K562 (cell line): Measurements from ENCODE around the gene PABPC5. TPM values are rescaled to one million over a fixed set of nuclear protein-coding genes. Genes with fewer than 3 reads are reported as not detected.

ENCODE experiments used
- ATAC-seq: fragments of 200-7000 bp; cut with Tn5 transposase; 3 replicates; pipeline ENCODE4 v1.9.1; 2020; ENCODE audit warnings: moderate library complexity
- BruUV-seq: library from RNA; stranded (reverse); fragments of 400-500 nt; replicated peaks from 2 replicates; lab custom pipeline; 2021; lab: Mats Ljungman, UMichigan
- CTCF ChIA-PET: fragments of 300-600 bp; formaldehyde crosslinking; extraction: SDS; loops from one replicate; lab custom pipeline; 2021; ENCODE audit warnings: low intra/inter-chr PET ratio; lab: Yijun Ruan, JAX
- POLR2A ChIA-PET: fragments of 300-600, 350-650 bp; sonication (Branson Sonifier 250); formaldehyde crosslinking; extraction: SDS; loops from one replicate; lab custom pipeline; 2021; ENCODE audit warnings: antibody characterized with exemption, inconsistent platforms; lab: Yijun Ruan, JAX
- DNase-seq, 4 experiments: peaks; one replicate each; pipeline versions ENCODE4 v3.0.0 to v3.0.0-alpha.2; 2011 to 2018; ENCODE audit warnings: low spot score in 3 of 4, mixed read lengths in 3 of 4; ENCODE audit errors: extremely low read depth in 1 of 4
- FAIRE-seq: peaks from 2 replicates; lab custom pipeline; 2011; peaks lifted over from hg19 to GRCh38; lab: Jason Lieb, UNC
- H2AFZ ChIP-seq: 2 replicates; pipeline ENCODE4 v1.6.0; 2011; ENCODE audit warnings: low read depth, low read length, control low read depth, inconsistent platforms
- H3K27ac ChIP-seq: fragments of 200-600 bp; 3 replicates; pipeline ENCODE4 v1.8.0; 2011; ENCODE audit warnings: low read depth, mild to moderate bottlenecking, control low read depth, inconsistent platforms, low read length, moderate library complexity, mixed read lengths; ENCODE audit errors: extremely low read depth
- H3K27me3 ChIP-seq, 2 experiments: fragments of 300-600 bp in 1 of 2; 2 replicates in 1 of 2; 3 replicates in 1 of 2; pipeline versions ENCODE4 v1.6.0 to v1.8.0; 2011; ENCODE audit warnings: inconsistent platforms in 2 of 2, low read length in 2 of 2, mild to moderate bottlenecking in 1 of 2, mixed read lengths in 1 of 2, moderate library complexity in 1 of 2; ENCODE audit not compliant: control insufficient read depth in 2 of 2, insufficient read depth in 2 of 2
- H3K36me3 ChIP-seq: fragments of 300-600 bp; 3 replicates; pipeline ENCODE4 v1.8.0; 2011; ENCODE audit warnings: mild to moderate bottlenecking, low read length, inconsistent platforms; ENCODE audit not compliant: control insufficient read depth, insufficient read depth
- H3K4me1 ChIP-seq, 2 experiments: fragments of 200-600 bp in 1 of 2; replicated peaks in 1 of 2; 2 replicates in 1 of 2; 3 replicates in 1 of 2; pipeline versions ENCODE4 v1.5.1 to v1.8.0; 2011; ENCODE audit warnings: inconsistent platforms in 2 of 2, low read length in 2 of 2, mild to moderate bottlenecking in 1 of 2, mixed read lengths in 1 of 2, moderate library complexity in 1 of 2; ENCODE audit not compliant: control insufficient read depth in 2 of 2, insufficient read depth in 2 of 2
- H3K4me2 ChIP-seq: 2 replicates; pipeline ENCODE4 v1.6.1; 2011; ENCODE audit warnings: low read length, control low read depth, inconsistent platforms, mixed read lengths; ENCODE audit not compliant: insufficient read depth
- H3K4me3 ChIP-seq: fragments of 200-600 bp; sonication (generic), shearing (Covaris generic); 2 replicates; pipeline ENCODE4 v1.5.1; 2016; ENCODE audit warnings: control low read depth, inconsistent platforms
- H3K79me2 ChIP-seq: fragments of 200-600 bp; 3 replicates; pipeline ENCODE4 v1.8.0; 2011; ENCODE audit warnings: low read length, inconsistent platforms; ENCODE audit not compliant: control insufficient read depth, insufficient read depth
- H3K9ac ChIP-seq, 2 experiments: 2 replicates each; pipeline versions ENCODE4 v1.6.0 to v1.6.1; 2011; ENCODE audit warnings: low read depth in 2 of 2, low read length in 2 of 2, control low read depth in 1 of 2, inconsistent platforms in 1 of 2, mild to moderate bottlenecking in 1 of 2, mixed read lengths in 1 of 2; ENCODE audit not compliant: insufficient read depth in 1 of 2
- H3K9me1 ChIP-seq: one replicate; pipeline ENCODE4 v1.6.0; 2011; ENCODE audit warnings: inconsistent platforms, mild to moderate bottlenecking, low read length, moderate library complexity; ENCODE audit not compliant: control insufficient read depth, insufficient read depth
- H3K9me3 ChIP-seq: replicated peaks from 2 replicates; pipeline ENCODE4 v1.5.1; 2011; ENCODE audit warnings: low read depth, low read length, inconsistent platforms; ENCODE audit not compliant: control insufficient read depth, insufficient read depth
- H4K20me1 ChIP-seq: replicated peaks from 2 replicates; pipeline ENCODE4 v1.6.1; 2011; ENCODE audit warnings: low read length, inconsistent platforms, mixed read lengths; ENCODE audit not compliant: control insufficient read depth, insufficient read depth
- ATF6 ChIP-seq: sonication (generic); formaldehyde crosslinking; IDR thresholded peaks from 2 replicates; pipeline ENCODE4 v1.4.0; 2020; ENCODE audit warnings: mild to moderate bottlenecking, missing genetic modification reagents
- BRF2 ChIP-seq: IDR thresholded peaks from 3 replicates; pipeline ENCODE4 v1.6.1; 2011; ENCODE audit warnings: borderline replicate concordance, mild to moderate bottlenecking; ENCODE audit not compliant: insufficient read length, insufficient read depth
- WGBS: fragments of 100-300 bp; shearing (Covaris generic); methylation state at CpG from one replicate; pipeline ENCODE4 v1.1.6; 2016; ENCODE audit warnings: low coverage, mixed read lengths; ENCODE audit not compliant: insufficient coverage; ENCODE audit errors: missing lambda C conversion rate; 5-methylcytosine and 5-hydroxymethylcytosine counted together
- in situ Hi-C: fragments of 300-500 bp; cut with MboI; formaldehyde crosslinking; loops from 4 replicates; pipeline ENCODE4 v1.15.0; 2018; ENCODE audit warnings: inconsistent platforms, mixed read lengths
- intact Hi-C: fragments of 100-400 bp; cut with micrococcal nuclease; formaldehyde crosslinking; loops from 2 replicates; pipeline ENCODE4 v1.14.2; 2022
- polyA plus RNA-seq, 8 experiments: library from polyadenylated mRNA; depleted of rRNA in 4 of 8; stranded (reverse) in 5 of 8; unstranded in 3 of 8; fragments of >200 nt; fragmentation: Nextera tagmentation in 2 of 8; fragmentation: Illumina TruSeq in 1 of 8; extraction: Ambion mirVana in 2 of 8; extraction: Trizol in 1 of 8; gene quantifications; 2 replicates each; pipeline versions ENCODE4 v1.2.1 to v1.2.3, GENCODE V29; 2011 to 2014; ENCODE audit warnings: inconsistent platforms in 1 of 8, missing spikeins in 1 of 8
- total RNA-seq, 7 experiments: library from RNA; depleted of rRNA in 6 of 7; stranded (reverse); fragments of >200 nt in 6 of 7; fragmentation: Illumina TruSeq in 2 of 7; extraction: Trizol in 2 of 7; gene quantifications; 2 replicates each; pipeline versions ENCODE4 v1.2.1 to v1.2.3, GENCODE V29; 2011 to 2021; ENCODE audit warnings: low replicate concordance in 1 of 7

The PABPC5 gene
- total and polyA plus RNA-seq, 9 of the 15 experiments (the other 6 are each of a cell fraction or from before 2014, with no cell fraction given), result not detected

DNA sequence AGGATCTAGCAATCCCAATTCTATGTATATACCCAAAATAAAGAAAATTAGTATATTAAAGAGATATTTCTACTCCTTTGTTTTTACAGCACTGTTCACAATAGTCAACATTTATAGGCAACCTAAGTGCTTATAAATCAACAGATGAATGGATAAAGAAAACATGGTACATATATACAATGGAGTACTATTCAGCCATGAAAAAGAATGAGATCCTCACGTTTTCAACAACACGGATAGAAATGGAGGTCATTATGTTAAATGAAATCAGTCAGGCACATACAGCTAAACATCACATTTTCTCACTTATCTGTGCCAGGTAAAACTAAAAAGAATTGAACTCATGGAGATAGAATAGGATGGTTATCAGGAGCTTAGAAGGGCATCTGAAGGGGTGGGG, 45.6 kb upstream of the PABPC5 start:
- intact Hi-C loops, result no loop called here
- H3K9me3 ChIP-seq, result no peaks in the 10 kb centered on the region
- no peak overlapping the region for H3K9ac ChIP-seq
- ChIA-PET POLR2A (interaction anchor here (0.6 kb wide), 1 partner anchor 82 kb away, joined by 4 read pairs; no protein-coding TSS in a partner anchor), CTCF (no interaction called here)
- 0% methylated on average over 2 of the region's 2 CpGs for WGBS
- H3K4me2 ChIP-seq, result no peak overlapping the region
- DNase-seq (no peak), ATAC-seq (no peak), FAIRE-seq (no peak)
- no peaks in the 10 kb centered on the region for H3K27me3 ChIP-seq
- in situ Hi-C loops, result no loop called here
- H3K36me3 ChIP-seq, result no peaks in the 10 kb centered on the region
- no peak overlapping the region for H3K27ac ChIP-seq
- H3K79me2 ChIP-seq, result no peaks in the 10 kb centered on the region
- H3K9me1 ChIP-seq, result no peaks in the 10 kb centered on the region
- H2AFZ ChIP-seq, result no peak overlapping the region
- no TSS peak for BruUV-seq
- no peak overlapping the region for H3K4me3 ChIP-seq
- H4K20me1 ChIP-seq, result no peaks in the 10 kb centered on the region
- TF ChIP-seq BRF2, result no peak
- TF ChIP-seq ATF6 (CRISPR knock-in tag), result no peak
- TF ChIP-seq, all 486 proteins: peak for 0
- no peaks in the 10 kb centered on the region for H3K4me1 ChIP-seq
